Heart right ventricle (tissue), 16 donors: ENCODE measurements around the gene ANKRD13B. TPM values are rescaled to one million over a fixed set of nuclear protein-coding genes. Genes with fewer than 3 reads are reported as not detected.

Experiments
- ATAC-seq, 8 donors: fragments of 200-7000 bp; cut with Tn5 transposase; one replicate each; pipeline ENCODE4 v1.9.1; 2020; ENCODE audit warnings: mild to moderate bottlenecking in 8 of 8, moderate library complexity in 8 of 8, moderate number of reproducible peaks in 1 of 8
- DNase-seq, 2 donors: peaks; one replicate each; pipeline ENCODE4 v3.0.0-alpha.2; 2020
- H3K27ac ChIP-seq, 10 donors: fragments of 200-600 bp; sonication (generic) in 2 of 10; one replicate each; pipeline versions ENCODE4 v1.5.0 to v1.8.0; 2020 to 2022; ENCODE audit warnings: mild to moderate bottlenecking in 3 of 10
- H3K27me3 ChIP-seq, 7 donors: fragments of 200-600 bp; one replicate each; pipeline ENCODE4 v1.8.0; 2021 to 2022; ENCODE audit warnings: mild to moderate bottlenecking in 2 of 7
- H3K36me3 ChIP-seq, 9 donors: fragments of 200-600 bp; sonication (generic) in 1 of 9; one replicate each; pipeline versions ENCODE4 v1.5.0 to v1.8.0; 2020 to 2022; ENCODE audit warnings: mild to moderate bottlenecking in 2 of 9
- H3K4me1 ChIP-seq, 9 donors: fragments of 200-600 bp; sonication (generic) in 1 of 9; one replicate each; pipeline versions ENCODE4 v1.5.0 to v1.8.0; 2020 to 2022; ENCODE audit warnings: mild to moderate bottlenecking in 4 of 9
- H3K4me3 ChIP-seq, 10 donors: fragments of 200-600 bp; sonication (generic) in 2 of 10; one replicate each; pipeline versions ENCODE4 v1.5.0 to v1.8.0; 2020 to 2022; ENCODE audit warnings: mild to moderate bottlenecking in 7 of 10, moderate library complexity in 2 of 10
- H3K9me3 ChIP-seq, 11 donors: fragments of 200-600 bp in 10 of 11; sonication (generic) in 2 of 11; one replicate each; pipeline versions ENCODE4 v1.5.0 to v1.8.0; 2013 to 2022; ENCODE audit warnings: mild to moderate bottlenecking in 2 of 11, control low read depth in 1 of 11, moderate library complexity in 1 of 11
- CTCF ChIP-seq, 9 donors: fragments of 200-600 bp; sonication (generic) in 2 of 9; IDR thresholded peaks; one replicate each; pipeline versions ENCODE4 v1.5.0 to v1.8.0; 2021 to 2022; ENCODE audit warnings: antibody characterized with exemption in 9 of 9, mild to moderate bottlenecking in 5 of 9, moderate library complexity in 1 of 9
- WGBS, 2 donors: extraction: QIAGEN DNeasy Blood & Tissue Kit; methylation state at CpG; one replicate each; pipeline ENCODE4 v1.1.7; 2013; ENCODE audit warnings: inconsistent platforms in 1 of 2; 5-methylcytosine and 5-hydroxymethylcytosine counted together
- intact Hi-C, 10 donors: fragments of 100-400 bp; cut with DNase I; formaldehyde crosslinking; loops; one replicate each; pipeline versions ENCODE4 v1.11.1 to v1.14.2; 2022
- polyA plus RNA-seq, 2 donors: library from polyadenylated mRNA; stranded (reverse); fragments of 200-250 nt; gene quantifications; one replicate each; pipeline ENCODE4 v1.2.3, GENCODE V29; 2013
- total RNA-seq, 10 donors: library from RNA; stranded (reverse); fragmentation: NEBNext Ultra II Directional in 3 of 10; extraction: Animal tissue kit (Norgen Biotek cat#: 25700) in 3 of 10; gene quantifications; one replicate each; pipeline versions ENCODE4 v1.2.1 to v1.2.4, GENCODE V29; 2021 to 2023
- donor health status: Arrhythmogenic right ventricular cardiomyopathy.
- donor health status: ischemic (EF 13 %, LVEDD 7.1; RV severe dilation, severe dysfunction).
- donor health status: healthy with polysubstance abuse.
- donor health status: DM: no; HTN: yes; CAD: no.
- donor health status: DM: no; HTN: no; CAD: no.
- donor health status: ischemic (EF 25% LVEDD 6.9; RV normal size, moderate dysfunction).
- donor health status: ischemic (EF 25% LVEDD 5.7; RV mildly dilated, moderate dysfunction).
- donor health status: healthy.
- donor health status: DM: yes; HTN: yes; CAD: no.
- donor health status: Ischemic cardiomyopathy.
- donor health status: ischemic (EF 35%, LVEDD 5.7; RV mildly dilated, moderate dysfunction).
- donor health status: nonischemic (EF 11% LVEDD 7.7; RV severe dilation, severe dysfunction).
- donor health status: DM: yes; HTN: yes; CAD: no.
- donor health status: PGD.
- donor health status: ischemic (EF 29% LVEDD 5.4; RV normal size, mild dysfunction).
- donor health status: nonischemic (EF 23%, LVEDD 6.1; RV moderate dilation, normal function).

Gene ANKRD13B
- total and polyA plus RNA-seq, 12 donors, result 2.5 to 9.7 (median 5.7) TPM

DNA sequence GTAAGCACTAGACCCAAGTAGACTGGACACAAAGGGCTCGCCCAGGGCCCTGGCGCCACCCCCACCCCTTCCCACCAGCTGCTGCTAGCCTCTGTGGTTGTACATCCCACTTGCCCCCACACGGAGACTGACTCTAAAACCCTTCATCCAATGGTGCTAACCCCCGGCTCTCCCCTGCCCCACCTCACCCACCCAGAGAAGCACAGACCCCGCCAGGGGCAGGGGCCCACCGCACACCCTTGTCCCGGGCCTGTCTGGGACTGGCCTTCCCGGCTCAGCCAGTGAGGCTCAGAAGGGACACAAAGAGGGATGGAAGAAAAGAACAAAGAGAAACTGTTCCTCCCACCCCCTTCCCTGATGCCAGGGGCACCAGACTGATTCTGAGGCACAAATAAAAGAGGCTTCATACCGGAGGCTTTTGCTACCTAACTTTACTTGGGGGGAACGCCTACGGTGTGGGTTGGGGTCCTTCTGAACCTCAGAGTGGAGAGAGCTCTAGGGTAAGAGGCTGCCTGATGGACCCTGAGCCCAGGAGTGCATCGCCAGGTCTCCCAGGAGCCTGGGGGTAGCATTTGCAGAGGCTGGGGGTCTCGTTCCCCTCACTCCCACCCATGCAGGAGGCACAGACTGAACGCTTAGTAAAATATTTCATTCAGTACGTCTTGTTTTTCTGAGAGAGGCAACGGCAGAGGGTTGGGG, 21.6 kb downstream of the ANKRD13B start:
- ATAC-seq (no peak), DNase-seq (no peak)
- WGBS, 2 donors, result 83 to 84% methylated on average over 16 of the region's 16 CpGs
- H3K4me1 ChIP-seq, result peaks cover 14 to 69% (median 56%) of the 10 kb centered on the region in 9 donors
- H3K4me3 ChIP-seq, result peak overlapping the region in 1 of 10 donors; percentile 59
- peaks cover 0 to 42% (median 0%) of the 10 kb centered on the region in 7 donors for H3K27me3 ChIP-seq
- no peaks in the 10 kb centered on the region for H3K9me3 ChIP-seq
- H3K27ac ChIP-seq, result no peak overlapping the region
- intact Hi-C loops, result loop anchor here in 5 of 10 donors (5.0 to 10.0 kb wide), 5 partner anchors 37 to 320 kb away; partner anchors contain the start of gene SSH2 (in 2 of the 5)
- TF ChIP-seq CTCF (IDR thresholded peaks at IDR 0.05), result no peak
- H3K36me3 ChIP-seq, result peaks cover 0 to 6% (median 0%) of the 10 kb centered on the region in 9 donors

DNA sequence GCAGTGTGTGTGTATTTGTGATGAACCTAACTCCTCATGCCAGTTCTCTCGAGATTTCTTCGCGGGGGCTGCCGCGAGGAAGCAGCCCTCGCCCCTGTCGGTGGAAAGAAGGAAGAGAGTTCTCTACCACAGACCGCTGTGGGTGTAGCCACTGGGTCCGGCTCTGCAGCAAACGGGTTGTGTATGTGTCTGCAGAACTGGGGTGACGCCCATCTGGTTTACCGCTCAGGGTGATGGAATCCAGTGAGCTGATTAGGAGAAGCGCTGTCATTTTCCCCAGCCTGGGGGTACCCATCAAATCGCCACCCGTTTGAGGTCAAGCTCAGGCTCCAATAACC, 22.1 kb downstream of the ANKRD13B start:
- H3K4me1 ChIP-seq, result peaks cover 14 to 74% (median 59%) of the 10 kb centered on the region in 9 donors
- peaks cover 0 to 5% (median 0%) of the 10 kb centered on the region in 9 donors for H3K36me3 ChIP-seq
- 57 to 58% methylated on average over 15 of the region's 15 CpGs for WGBS, 2 donors
- H3K4me3 ChIP-seq, result peak overlapping the region in 6 of 10 donors; percentile 49 to 60 (median 54)
- no peak for TF ChIP-seq CTCF (IDR thresholded peaks at IDR 0.05)
- H3K9me3 ChIP-seq, result no peaks in the 10 kb centered on the region
- intact Hi-C loops, result loop anchor here in 4 of 10 donors (5.0 to 10.0 kb wide), 4 partner anchors 160 to 320 kb away; partner anchors contain the start of gene SSH2 (in 2 of the 4)
- peak overlapping the region in 2 of 10 donors; percentile 13 to 71 for H3K27ac ChIP-seq
- no peak for ATAC-seq
- DNase-seq, result no peak
- H3K27me3 ChIP-seq, result peaks cover 0 to 43% (median 0%) of the 10 kb centered on the region in 7 donors

- intact Hi-C loops, result loop anchor here in 4 of 10 donors (5.0 to 10.0 kb wide), 4 partner anchors 159 to 319 kb away; partner anchors contain the start of gene SSH2 (in 2 of the 4)
- peak overlapping the region; percentile 14 to 60 (median 50) for H3K4me3 ChIP-seq
Observed at GRCh38 chr17:29615492-29616299, 22.8 kb downstream of the ANKRD13B start.

More at GRCh38 chr17:29615492-29616299, 22.8 kb downstream of the ANKRD13B start:
- Histone ChIP-seq H3K36me3 (peaks cover 0 to 5% (median 0%) of the 10 kb centered on the region in 9 donors), H3K27me3 (peaks cover 0 to 43% (median 0%) of the 10 kb centered on the region in 7 donors), H3K9me3 (no peaks in the 10 kb centered on the region), H3K27ac (peak overlapping the region in 4 of 10 donors; percentile 26 to 71 (median 36)), H3K4me1 (peaks cover 14 to 81% (median 65%) of the 10 kb centered on the region in 9 donors)
- TF ChIP-seq CTCF (IDR thresholded peaks at IDR 0.05), result peak in 1 of 9 donors; percentile 15
- DNase-seq (peak; percentile 75 to 86), ATAC-seq (peak; percentile 28 to 79 (median 64))
- WGBS, 2 donors, result 21 to 32% methylated on average over 74 of the region's 74 CpGs
